Mucosa of descending colon (tissue), 3 donors: ENCODE measurements around the gene FHIT. TPM values are rescaled to one million over a fixed set of nuclear protein-coding genes. Genes with fewer than 3 reads are reported as not detected.

ENCODE experiments used
- ATAC-seq: fragments of 200-7000 bp; cut with Tn5 transposase; one replicate; pipeline ENCODE4 v1.9.1; 2020; ENCODE audit warnings: mild to moderate bottlenecking, moderate library complexity
- DNase-seq, 3 donors: peaks; one replicate each; pipeline ENCODE4 v3.0.0-alpha.2; 2020
- H3K36me3 ChIP-seq: fragments of 200-600 bp; one replicate; pipeline ENCODE4 v1.8.0; 2021; ENCODE audit warnings: low read depth, mild to moderate bottlenecking
- H3K4me1 ChIP-seq: fragments of 200-600 bp; one replicate; pipeline ENCODE4 v1.8.0; 2021; ENCODE audit warnings: low read depth, mild to moderate bottlenecking
- H3K4me3 ChIP-seq: fragments of 200-600 bp; one replicate; pipeline ENCODE4 v1.8.0; 2021; ENCODE audit warnings: mild to moderate bottlenecking
- H3K9me3 ChIP-seq: fragments of 200-600 bp; one replicate; pipeline ENCODE4 v1.8.0; 2021; ENCODE audit warnings: mild to moderate bottlenecking
- CTCF ChIP-seq: fragments of 200-600 bp; IDR thresholded peaks from one replicate; pipeline ENCODE4 v1.8.0; 2022; ENCODE audit warnings: antibody characterized with exemption, mild to moderate bottlenecking
- intact Hi-C, 2 donors: fragments of 100-400 bp; cut with DNase I in 1 of 2; cut with micrococcal nuclease in 1 of 2; formaldehyde crosslinking; loops; one replicate each; pipeline versions ENCODE4 v1.11.0 to v1.11.1; 2022; cut with DNase I, micrococcal nuclease
- microRNA-seq: library from miRNA; unstranded; fragments of <30 nt; microRNA quantifications from one replicate; pipeline ENCODE4, GENCODE V29; 2019
- total RNA-seq, 3 donors: library from RNA; stranded (reverse); fragmentation: NEBNext Ultra II Directional in 2 of 3; extraction: Animal tissue kit (Norgen Biotek cat#: 25700) in 2 of 3; gene quantifications; one replicate each; pipeline versions ENCODE4 v1.2.1 to v1.2.4, GENCODE V29; 2021 to 2023
- donor health status: DM: no; HTN: no; CAD: no; lungs with moderate emphysema.
- donor health status: DM: no; HTN: no; CAD: no.
- donor health status: DM: no; HTN: yes; CAD: no.

The FHIT gene
- total RNA-seq, 3 donors from 2014 or later: 8.9 to 20.7 (median 18.6) TPM

DNA sequence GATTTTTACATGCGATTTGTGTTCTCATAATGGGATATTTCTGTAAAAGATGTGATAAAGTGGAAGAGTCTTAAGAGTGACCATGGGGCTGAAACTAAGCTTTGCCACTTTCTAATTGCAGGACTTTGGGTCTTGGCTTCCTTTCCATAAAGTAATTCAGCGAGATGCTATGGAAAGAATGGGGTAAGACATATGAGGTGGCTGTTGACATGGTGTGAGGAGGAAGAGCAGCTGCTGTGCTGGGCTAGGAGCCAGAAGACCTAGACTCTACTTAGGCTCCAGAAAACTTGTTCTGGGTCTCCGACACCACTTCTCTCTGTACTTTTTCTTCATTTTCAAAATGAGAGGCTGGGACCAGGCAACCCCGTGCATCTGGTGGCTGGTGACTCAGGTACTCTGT, 1547.0 kb downstream of the FHIT start:
- Histone ChIP-seq H3K4me1 (no peaks in the 10 kb centered on the region), H3K36me3 (no peaks in the 10 kb centered on the region), H3K4me3 (no peak overlapping the region), H3K9me3 (no peaks in the 10 kb centered on the region)
- intact Hi-C loops: no loop called here
- ATAC-seq (no peak), DNase-seq (no peak)
- no peak for TF ChIP-seq CTCF

DNA sequence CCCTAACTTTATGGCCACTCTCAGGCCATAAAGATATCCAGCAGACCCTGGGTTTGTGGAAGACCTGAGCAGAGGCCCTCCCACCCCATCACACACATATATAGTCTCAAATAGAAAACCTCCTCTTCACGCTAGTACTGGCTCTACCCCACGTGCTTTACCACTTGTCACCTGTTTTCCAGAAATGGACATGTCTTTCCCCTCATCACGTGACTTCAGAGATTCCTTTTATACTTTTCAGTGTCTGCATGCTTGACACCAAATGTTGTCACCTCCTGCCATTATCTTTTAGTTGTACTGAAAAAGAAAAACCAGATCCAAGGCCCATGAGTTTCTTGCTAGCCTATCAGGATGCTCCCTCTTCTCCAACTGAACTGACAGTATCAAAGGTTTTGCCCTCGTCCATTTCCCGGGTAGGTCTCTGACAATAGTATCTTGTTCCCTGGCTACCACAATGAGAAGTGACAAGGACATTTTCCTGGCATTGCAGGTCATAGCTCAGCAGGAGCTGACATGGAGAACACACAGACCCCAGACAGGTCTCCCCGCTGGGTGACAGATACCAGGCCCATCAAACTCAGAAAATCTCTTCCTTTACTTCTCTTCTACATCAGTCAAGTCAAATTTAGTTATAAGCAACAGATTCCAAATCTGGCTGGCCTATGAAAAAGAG, 1551.5 kb downstream of the FHIT start:
- TF ChIP-seq CTCF: no peak
- no peaks in the 10 kb centered on the region for H3K36me3 ChIP-seq
- ATAC-seq (no peak), DNase-seq (no peak)
- intact Hi-C loops: no loop called here
- no peaks in the 10 kb centered on the region for H3K4me1 ChIP-seq
- no peaks in the 10 kb centered on the region for H3K9me3 ChIP-seq
- no peak overlapping the region for H3K4me3 ChIP-seq

Small RNAs within 50 kb of the gene (microRNA-seq; reads per million reads assigned to microRNA genes)
- gene MIR548BB: not detected
